Smooth muscle cell (in vitro differentiated cells): ENCODE data around the gene VPS11. TPM values are rescaled to one million over a fixed set of nuclear protein-coding genes. Genes with fewer than 3 reads are reported as not detected.

ENCODE experiments used
- DNase-seq: peaks from one replicate; lab custom pipeline; 2025; ENCODE audit not compliant: unreplicated experiment; lab: John Stamatoyannopoulos, UW
- H2AFZ ChIP-seq: fragments of 200-600 bp; sonication (generic); 2 replicates; pipeline ENCODE4 v1.6.0; 2016; ENCODE audit warnings: antibody characterized with exemption, low read depth, mild to moderate bottlenecking
- H3F3A ChIP-seq: fragments of 200-600 bp; sonication (generic); 2 replicates; pipeline ENCODE4 v1.6.0; 2017; ENCODE audit warnings: antibody characterized with exemption, low read depth
- H3K27ac ChIP-seq: fragments of 200-600 bp; sonication (generic); 2 replicates; pipeline ENCODE4 v1.5.1; 2016; ENCODE audit warnings: low read depth, mild to moderate bottlenecking
- H3K27me3 ChIP-seq: fragments of 200-600 bp; sonication (generic); 2 replicates; pipeline ENCODE4 v1.6.1; 2016; ENCODE audit warnings: low read depth, mild to moderate bottlenecking
- H3K36me3 ChIP-seq: fragments of 200-600 bp; sonication (generic); 2 replicates; pipeline ENCODE4 v1.5.1; 2016; ENCODE audit warnings: low read depth
- H3K4me1 ChIP-seq: fragments of 200-600 bp; sonication (generic); 2 replicates; pipeline ENCODE4 v1.5.1; 2016; ENCODE audit warnings: low read depth
- H3K4me2 ChIP-seq: fragments of 200-600 bp; sonication (generic); 2 replicates; pipeline ENCODE4 v1.6.0; 2016; ENCODE audit warnings: mild to moderate bottlenecking
- H3K4me3 ChIP-seq: fragments of 200-600 bp; sonication (generic); 2 replicates; pipeline ENCODE4 v1.5.1; 2016; ENCODE audit warnings: mild to moderate bottlenecking
- H3K79me2 ChIP-seq: fragments of 200-600 bp; sonication (generic); 2 replicates; pipeline ENCODE4 v1.6.0; 2016; ENCODE audit warnings: low read depth, mild to moderate bottlenecking
- H3K9ac ChIP-seq: fragments of 200-600 bp; sonication (generic); 2 replicates; pipeline ENCODE4 v1.6.0; 2016; ENCODE audit warnings: low read depth
- H3K9me3 ChIP-seq: fragments of 200-600 bp; sonication (generic); replicated peaks from 2 replicates; pipeline ENCODE4 v1.5.1; 2016; ENCODE audit warnings: low read depth
- H4K20me1 ChIP-seq: fragments of 200-600 bp; sonication (generic); 2 replicates; pipeline ENCODE4 v1.6.0; 2016; ENCODE audit warnings: low read depth
- WGBS: methylation state at CpG from one replicate; pipeline ENCODE4 v1.1.7; 2016; ENCODE audit warnings: low lambda C conversion rate; 5-methylcytosine and 5-hydroxymethylcytosine counted together
- polyA plus RNA-seq: library from polyadenylated mRNA; unstranded; fragments of >200 nt; fragmentation: Nextera tagmentation; extraction: Ambion mirVana; gene quantifications from 2 replicates; pipeline ENCODE4 v1.2.1, GENCODE V29; 2016
- total RNA-seq: library from RNA; depleted of rRNA; stranded (reverse); fragments of >200 nt; gene quantifications from 2 replicates; pipeline ENCODE4 v1.2.3, GENCODE V29; 2014
- TF ChIP-seq, protein P1 (sequence below): fragments of 200-600 bp; sonication (generic); IDR thresholded peaks from 2 replicates; pipeline ENCODE4 v1.5.1; 2017; ENCODE audit warnings: borderline replicate concordance, mild to moderate bottlenecking, antibody characterized with exemption; ENCODE audit not compliant: insufficient read depth, poor library complexity, severe bottlenecking

The VPS11 gene
- total and polyA plus RNA-seq, 2 experiments from 2014 or later, result 33.1 to 33.8 TPM

DNA sequence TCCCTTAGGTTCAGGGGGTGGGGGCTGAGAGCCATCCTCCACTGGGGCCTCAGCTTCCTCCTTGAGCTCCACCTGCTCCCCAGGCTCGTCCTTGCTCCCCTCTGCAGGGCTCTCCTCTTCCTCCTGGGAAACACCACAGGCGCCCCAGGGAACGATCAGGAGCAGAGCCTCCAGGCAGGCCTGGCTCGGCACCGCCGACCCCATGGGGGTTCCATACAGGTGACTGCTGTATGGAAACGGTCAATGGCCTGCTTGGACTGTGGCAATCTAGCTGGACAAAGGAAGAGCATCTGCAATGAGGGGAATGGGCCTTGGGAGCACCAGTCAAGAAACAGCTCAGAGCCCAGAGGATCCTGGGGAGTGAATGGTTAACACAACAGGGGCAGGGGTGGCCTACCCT is 18.5 kb upstream of the VPS11 start:
- H3K9me3 ChIP-seq, result no peaks in the 10 kb centered on the region
- no peak for DNase-seq
- no peaks in the 10 kb centered on the region for H3K79me2 ChIP-seq
- no peak overlapping the region for H3K9ac ChIP-seq
- WGBS, result 97% methylated on average over 7 of the region's 7 CpGs
- H3K4me1 ChIP-seq, result no peaks in the 10 kb centered on the region
- peaks cover 10% of the 10 kb centered on the region for H3K36me3 ChIP-seq
- no peak overlapping the region for H3K27ac ChIP-seq
- no peaks in the 10 kb centered on the region for H3F3A ChIP-seq
- no peak overlapping the region for H3K4me2 ChIP-seq
- H4K20me1 ChIP-seq, result no peaks in the 10 kb centered on the region
- TF ChIP-seq, protein P1, sequence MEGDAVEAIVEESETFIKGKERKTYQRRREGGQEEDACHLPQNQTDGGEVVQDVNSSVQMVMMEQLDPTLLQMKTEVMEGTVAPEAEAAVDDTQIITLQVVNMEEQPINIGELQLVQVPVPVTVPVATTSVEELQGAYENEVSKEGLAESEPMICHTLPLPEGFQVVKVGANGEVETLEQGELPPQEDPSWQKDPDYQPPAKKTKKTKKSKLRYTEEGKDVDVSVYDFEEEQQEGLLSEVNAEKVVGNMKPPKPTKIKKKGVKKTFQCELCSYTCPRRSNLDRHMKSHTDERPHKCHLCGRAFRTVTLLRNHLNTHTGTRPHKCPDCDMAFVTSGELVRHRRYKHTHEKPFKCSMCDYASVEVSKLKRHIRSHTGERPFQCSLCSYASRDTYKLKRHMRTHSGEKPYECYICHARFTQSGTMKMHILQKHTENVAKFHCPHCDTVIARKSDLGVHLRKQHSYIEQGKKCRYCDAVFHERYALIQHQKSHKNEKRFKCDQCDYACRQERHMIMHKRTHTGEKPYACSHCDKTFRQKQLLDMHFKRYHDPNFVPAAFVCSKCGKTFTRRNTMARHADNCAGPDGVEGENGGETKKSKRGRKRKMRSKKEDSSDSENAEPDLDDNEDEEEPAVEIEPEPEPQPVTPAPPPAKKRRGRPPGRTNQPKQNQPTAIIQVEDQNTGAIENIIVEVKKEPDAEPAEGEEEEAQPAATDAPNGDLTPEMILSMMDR, result no peak
- H3K4me3 ChIP-seq, result no peak overlapping the region
- H2AFZ ChIP-seq, result no peak overlapping the region
- no peaks in the 10 kb centered on the region for H3K27me3 ChIP-seq

DNA sequence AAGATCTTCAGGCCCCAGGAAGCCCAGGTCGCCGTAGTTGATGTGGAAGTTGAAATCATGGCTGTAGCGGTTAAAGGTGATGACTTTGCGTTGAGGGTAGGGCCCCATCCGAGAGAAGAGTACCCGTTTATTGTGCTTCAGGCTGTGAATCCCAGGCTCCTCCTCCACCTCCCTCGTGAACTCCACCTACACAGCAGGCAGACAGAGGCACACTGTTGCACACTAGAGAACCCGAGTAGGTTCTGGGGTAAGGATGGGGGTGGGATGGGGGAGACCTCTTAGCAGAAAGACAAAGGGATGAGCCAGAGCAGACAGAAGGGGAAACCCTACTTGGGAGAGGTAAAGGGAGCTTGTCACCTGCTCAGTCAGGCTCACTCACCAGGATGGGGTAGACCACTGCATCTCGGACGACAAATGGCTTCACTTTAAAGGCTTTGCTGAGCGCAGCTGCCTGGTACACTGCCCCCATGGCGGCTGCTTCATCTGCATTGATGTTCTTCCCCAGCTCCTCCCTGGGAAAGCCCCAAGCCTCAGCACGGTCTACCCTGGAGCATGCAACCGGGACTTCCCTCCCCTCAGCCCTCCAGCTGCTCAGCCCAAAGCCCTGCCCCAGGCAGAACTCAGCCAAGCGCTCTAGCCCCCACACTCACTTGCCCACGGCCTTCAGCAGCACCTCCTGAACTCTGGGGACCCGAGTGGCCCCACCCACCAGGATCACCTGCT is 16.0 kb upstream of the VPS11 start:
- Histone ChIP-seq H3F3A (no peaks in the 10 kb centered on the region), H3K27ac (no peak overlapping the region), H3K9ac (no peak overlapping the region), H4K20me1 (peaks cover 14% of the 10 kb centered on the region), H3K4me1 (peaks cover 7% of the 10 kb centered on the region), H2AFZ (no peak overlapping the region), H3K4me2 (no peak overlapping the region), H3K9me3 (no peaks in the 10 kb centered on the region), H3K27me3 (no peaks in the 10 kb centered on the region), H3K4me3 (no peak overlapping the region), H3K79me2 (peaks cover 19% of the 10 kb centered on the region), H3K36me3 (peaks cover 10% of the 10 kb centered on the region)
- DNase-seq, result no peak
- TF ChIP-seq, protein P1, result no peak
- 97% methylated on average over 16 of the region's 17 CpGs for WGBS

DNA sequence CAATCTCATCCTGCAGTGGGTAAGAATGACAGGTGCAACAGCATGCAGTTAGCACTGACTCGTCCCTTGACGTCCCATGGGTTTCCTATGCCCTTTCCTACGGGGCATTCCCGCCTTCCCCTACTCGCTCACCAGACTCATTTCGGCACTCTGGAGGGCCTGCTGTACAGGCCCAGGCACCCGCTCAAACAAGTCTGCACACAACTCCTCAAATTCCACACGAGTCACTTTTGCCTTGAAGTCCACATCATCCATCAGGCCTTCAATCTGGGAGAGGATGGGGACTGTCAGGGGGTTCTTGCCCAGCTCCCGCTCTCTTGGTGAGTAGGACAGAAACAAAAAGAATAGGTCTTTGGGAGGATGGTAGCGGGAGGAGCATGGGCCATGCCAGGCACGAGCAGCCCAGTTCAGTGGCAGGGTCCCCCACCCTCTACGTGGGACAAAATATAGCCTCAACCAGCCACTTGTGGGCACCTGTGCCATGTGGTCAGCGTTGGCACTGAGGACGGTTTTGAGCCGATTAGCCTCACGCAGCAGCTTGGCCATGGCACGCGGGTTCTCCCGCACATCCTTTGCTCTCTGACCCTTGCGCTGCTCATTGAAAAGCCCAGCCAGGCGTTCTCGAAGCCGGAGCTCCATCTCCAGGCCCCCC is 15.3 kb upstream of the VPS11 start:
- Histone ChIP-seq H3K36me3 (peaks cover 10% of the 10 kb centered on the region), H3K27ac (no peak overlapping the region), H4K20me1 (peaks cover 14% of the 10 kb centered on the region), H3K9me3 (no peaks in the 10 kb centered on the region), H3K9ac (no peak overlapping the region), H2AFZ (no peak overlapping the region), H3K27me3 (no peaks in the 10 kb centered on the region), H3K4me2 (no peak overlapping the region), H3K4me1 (peaks cover 7% of the 10 kb centered on the region), H3K79me2 (peaks cover 21% of the 10 kb centered on the region), H3K4me3 (no peak overlapping the region), H3F3A (no peaks in the 10 kb centered on the region)
- WGBS, result 97% methylated on average over 23 of the region's 23 CpGs
- DNase-seq, result no peak
- TF ChIP-seq, protein P1, result no peak
